ENCODE data around the gene MDFI. TPM values are rescaled to one million over a fixed set of nuclear protein-coding genes. Genes with fewer than 3 reads are reported as not detected.

The MDFI gene
- total RNA-seq, 1 donor from 2014 or later = 11.0 TPM

- no peak for DNase-seq
- H3K36me3 ChIP-seq = peaks cover 36% of the 10 kb centered on the region
- TF ChIP-seq CTCF (IDR thresholded peaks at IDR 0.05) = no peak
- H3K27me3 ChIP-seq = no peaks in the 10 kb centered on the region
- H3K9me3 ChIP-seq = no peaks in the 10 kb centered on the region
- H3K27ac ChIP-seq = no peak overlapping the region
- no peak overlapping the region for H3K4me3 ChIP-seq
- intact Hi-C loops (cut with DNase I) = loop anchor here (10.0 kb wide), 2 partner anchors 129 to 169 kb away; no protein-coding TSS in a partner anchor
- no peak for ATAC-seq
- H3K4me1 ChIP-seq = no peaks in the 10 kb centered on the region
Measured at GRCh38 chr6:41593406-41593805, 44.9 kb upstream of the MDFI start.

GRCh38 chr6:41593839-41594238, 44.4 kb upstream of the MDFI start:
- H3K9me3 ChIP-seq = no peaks in the 10 kb centered on the region
- intact Hi-C loops (cut with DNase I) = loop anchor here (10.0 kb wide), 2 partner anchors 129 to 169 kb away; no protein-coding TSS in a partner anchor
- no peak for DNase-seq
- TF ChIP-seq CTCF (IDR thresholded peaks at IDR 0.05) = no peak
- no peak for ATAC-seq
- H3K27ac ChIP-seq = no peak overlapping the region
- H3K27me3 ChIP-seq = no peaks in the 10 kb centered on the region
- no peak overlapping the region for H3K4me3 ChIP-seq
- H3K36me3 ChIP-seq = peaks cover 39% of the 10 kb centered on the region
- no peaks in the 10 kb centered on the region for H3K4me1 ChIP-seq

GRCh38 chr6:41594326-41594725, 43.9 kb upstream of the MDFI start:
- H3K27ac ChIP-seq = no peak overlapping the region
- H3K36me3 ChIP-seq = peaks cover 40% of the 10 kb centered on the region
- no peak for TF ChIP-seq CTCF (IDR thresholded peaks at IDR 0.05)
- intact Hi-C loops (cut with DNase I) = loop anchor here (10.0 kb wide), 2 partner anchors 130 to 170 kb away; no protein-coding TSS in a partner anchor
- ATAC-seq = no peak
- H3K4me1 ChIP-seq = no peaks in the 10 kb centered on the region
- H3K9me3 ChIP-seq = no peaks in the 10 kb centered on the region
- no peaks in the 10 kb centered on the region for H3K27me3 ChIP-seq
- H3K4me3 ChIP-seq = no peak overlapping the region
- no peak for DNase-seq

- Histone ChIP-seq H3K4me3 (no peak overlapping the region), H3K36me3 (peaks cover 40% of the 10 kb centered on the region), H3K9me3 (no peaks in the 10 kb centered on the region), H3K4me1 (no peaks in the 10 kb centered on the region), H3K27me3 (no peaks in the 10 kb centered on the region), H3K27ac (no peak overlapping the region)
- intact Hi-C loops (cut with DNase I) = loop anchor here (10.0 kb wide), 2 partner anchors 130 to 170 kb away; no protein-coding TSS in a partner anchor
- TF ChIP-seq CTCF (IDR thresholded peaks at IDR 0.05) = no peak
- DNase-seq (no peak), ATAC-seq (no peak)
Measured at GRCh38 chr6:41594766-41595165, 43.5 kb upstream of the MDFI start.

GRCh38 chr6:41595166-41595565, 43.1 kb upstream of the MDFI start:
- peaks cover 39% of the 10 kb centered on the region for H3K36me3 ChIP-seq
- no peak for ATAC-seq
- no peaks in the 10 kb centered on the region for H3K9me3 ChIP-seq
- TF ChIP-seq CTCF (IDR thresholded peaks at IDR 0.05) = no peak
- no peak for DNase-seq
- H3K27me3 ChIP-seq = no peaks in the 10 kb centered on the region
- H3K4me3 ChIP-seq = no peak overlapping the region
- H3K27ac ChIP-seq = no peak overlapping the region
- intact Hi-C loops (cut with DNase I) = loop anchor here (10.0 kb wide), 2 partner anchors 130 to 170 kb away; no protein-coding TSS in a partner anchor
- no peaks in the 10 kb centered on the region for H3K4me1 ChIP-seq
